Astrocyte of the spinal cord (primary cell): ENCODE results near the gene MNDA.

Source experiments
- DNase-seq: peaks from one replicate; pipeline ENCODE4 v3.0.0; 2011; ENCODE audit warnings: low read depth, low spot score
- H3K4me3 ChIP-seq: 2 replicates; pipeline ENCODE4 v1.5.1; 2011; ENCODE audit warnings: low read depth, mild to moderate bottlenecking, low read length, moderate library complexity
- CTCF ChIP-seq: IDR thresholded peaks from 2 replicates; pipeline ENCODE4 v1.5.1; 2012; ENCODE audit warnings: low read depth, mild to moderate bottlenecking, low read length, inconsistent platforms
- in situ Hi-C: cut with HindIII; loops from 2 replicates; pipeline ENCODE4 v1.10.0; 2017; ENCODE audit warnings: low sequenced_read_pairs

The MNDA gene

GRCh38 chr1:158801396-158801795 is 29.8 kb upstream of the MNDA start:
- no peak for TF ChIP-seq CTCF
- H3K4me3 ChIP-seq: no peak overlapping the region
- in situ Hi-C loops: no loop called here
- DNase-seq: no peak

GRCh38 chr1:158803678-158804077 is 27.5 kb upstream of the MNDA start:
- no peak for DNase-seq
- TF ChIP-seq CTCF: no peak
- in situ Hi-C loops: no loop called here
- no peak overlapping the region for H3K4me3 ChIP-seq

- H3K4me3 ChIP-seq: no peak overlapping the region
- in situ Hi-C loops: no loop called here
- no peak for TF ChIP-seq CTCF
- no peak for DNase-seq
These were observed 24.1 kb upstream of the MNDA start for GRCh38 chr1:158806916-158807536.

- DNase-seq: no peak
- no peak overlapping the region for H3K4me3 ChIP-seq
- in situ Hi-C loops: no loop called here
- TF ChIP-seq CTCF: no peak
These were observed 21.9 kb upstream of the MNDA start for GRCh38 chr1:158809256-158809655.

GRCh38 chr1:158809862-158810261 is 21.3 kb upstream of the MNDA start:
- TF ChIP-seq CTCF: no peak
- DNase-seq: no peak
- in situ Hi-C loops: no loop called here
- no peak overlapping the region for H3K4me3 ChIP-seq

- H3K4me3 ChIP-seq: no peak overlapping the region
- in situ Hi-C loops: no loop called here
- no peak for DNase-seq
- TF ChIP-seq CTCF: no peak
These were observed 20.8 kb upstream of the MNDA start for GRCh38 chr1:158810311-158810710.

GRCh38 chr1:158812336-158812735 is 18.8 kb upstream of the MNDA start:
- DNase-seq: no peak
- in situ Hi-C loops: no loop called here
- no peak overlapping the region for H3K4me3 ChIP-seq
- no peak for TF ChIP-seq CTCF
